Kidney epithelial cell (primary cell): ENCODE results near the gene TMEM88. TPM values are rescaled to one million over a fixed set of nuclear protein-coding genes. Genes with fewer than 3 reads are reported as not detected.
A peak's percentile ranks its signal among the peaks of the same experiment; 100 is the strongest.

Source experiments
- DNase-seq: peaks from one replicate; pipeline ENCODE4 v3.0.0-alpha.2; 2010; ENCODE audit warnings: low read depth
- H3K27me3 ChIP-seq: 2 replicates; pipeline ENCODE4 v1.6.0; 2011; ENCODE audit warnings: low read length; ENCODE audit not compliant: control insufficient read depth, insufficient read depth
- H3K36me3 ChIP-seq: 2 replicates; pipeline ENCODE4 v1.5.1; 2011; ENCODE audit warnings: low read length; ENCODE audit not compliant: control insufficient read depth, insufficient read depth
- H3K4me3 ChIP-seq: 2 replicates; pipeline ENCODE4 v1.5.1; 2011; ENCODE audit warnings: low read depth, mild to moderate bottlenecking, control low read depth, low read length
- total RNA-seq: library from RNA; depleted of rRNA; stranded (reverse); fragments of >200 nt; gene quantifications from 2 replicates; pipeline ENCODE4 v1.2.3, GENCODE V29; 2015
- TF ChIP-seq, protein P1 (sequence below): IDR thresholded peaks from 2 replicates; pipeline ENCODE4 v1.5.1; 2011; ENCODE audit warnings: mild to moderate bottlenecking, moderate library complexity, low read length, control low read depth, inconsistent platforms; ENCODE audit not compliant: insufficient read depth, poor library complexity, severe bottlenecking

The TMEM88 gene
- total RNA-seq, 1 donor from 2014 or later, result 4.3 TPM

- TF ChIP-seq, protein P1, sequence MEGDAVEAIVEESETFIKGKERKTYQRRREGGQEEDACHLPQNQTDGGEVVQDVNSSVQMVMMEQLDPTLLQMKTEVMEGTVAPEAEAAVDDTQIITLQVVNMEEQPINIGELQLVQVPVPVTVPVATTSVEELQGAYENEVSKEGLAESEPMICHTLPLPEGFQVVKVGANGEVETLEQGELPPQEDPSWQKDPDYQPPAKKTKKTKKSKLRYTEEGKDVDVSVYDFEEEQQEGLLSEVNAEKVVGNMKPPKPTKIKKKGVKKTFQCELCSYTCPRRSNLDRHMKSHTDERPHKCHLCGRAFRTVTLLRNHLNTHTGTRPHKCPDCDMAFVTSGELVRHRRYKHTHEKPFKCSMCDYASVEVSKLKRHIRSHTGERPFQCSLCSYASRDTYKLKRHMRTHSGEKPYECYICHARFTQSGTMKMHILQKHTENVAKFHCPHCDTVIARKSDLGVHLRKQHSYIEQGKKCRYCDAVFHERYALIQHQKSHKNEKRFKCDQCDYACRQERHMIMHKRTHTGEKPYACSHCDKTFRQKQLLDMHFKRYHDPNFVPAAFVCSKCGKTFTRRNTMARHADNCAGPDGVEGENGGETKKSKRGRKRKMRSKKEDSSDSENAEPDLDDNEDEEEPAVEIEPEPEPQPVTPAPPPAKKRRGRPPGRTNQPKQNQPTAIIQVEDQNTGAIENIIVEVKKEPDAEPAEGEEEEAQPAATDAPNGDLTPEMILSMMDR, result no peak
- Histone ChIP-seq H3K4me3 (no peak overlapping the region), H3K36me3 (peaks cover 8% of the 10 kb centered on the region), H3K27me3 (no peaks in the 10 kb centered on the region)
- DNase-seq, result no peak
Observed at GRCh38 chr17:7848739-7849129, 6.1 kb upstream of the TMEM88 start.

DNA sequence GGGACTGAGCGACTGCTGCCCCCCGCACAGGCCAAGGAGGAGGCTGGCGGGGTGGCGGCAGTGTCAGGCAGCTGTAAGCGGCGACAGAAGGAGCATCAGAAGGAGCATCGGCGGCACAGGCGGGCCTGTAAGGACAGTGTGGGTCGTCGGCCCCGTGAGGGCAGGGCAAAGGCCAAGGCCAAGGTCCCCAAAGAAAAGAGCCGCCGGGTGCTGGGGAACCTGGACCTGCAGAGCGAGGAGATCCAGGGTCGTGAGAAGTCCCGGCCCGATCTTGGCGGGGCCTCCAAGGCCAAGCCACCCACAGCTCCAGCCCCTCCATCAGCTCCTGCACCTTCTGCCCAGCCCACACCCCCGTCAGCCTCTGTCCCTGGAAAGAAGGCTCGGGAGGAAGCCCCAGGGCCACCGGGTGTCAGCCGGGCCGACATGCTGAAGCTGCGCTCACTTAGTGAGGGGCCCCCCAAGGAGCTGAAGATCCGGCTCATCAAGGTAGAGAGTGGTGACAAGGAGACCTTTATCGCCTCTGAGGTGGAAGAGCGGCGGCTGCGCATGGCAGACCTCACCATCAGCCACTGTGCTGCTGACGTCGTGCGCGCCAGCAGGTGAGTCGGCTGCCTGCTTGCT lies 5.6 kb upstream of the TMEM88 start:
- Histone ChIP-seq H3K36me3 (peaks cover 8% of the 10 kb centered on the region), H3K4me3 (no peak overlapping the region), H3K27me3 (no peaks in the 10 kb centered on the region)
- DNase-seq, result no peak
- TF ChIP-seq, protein P1, result no peak

DNA sequence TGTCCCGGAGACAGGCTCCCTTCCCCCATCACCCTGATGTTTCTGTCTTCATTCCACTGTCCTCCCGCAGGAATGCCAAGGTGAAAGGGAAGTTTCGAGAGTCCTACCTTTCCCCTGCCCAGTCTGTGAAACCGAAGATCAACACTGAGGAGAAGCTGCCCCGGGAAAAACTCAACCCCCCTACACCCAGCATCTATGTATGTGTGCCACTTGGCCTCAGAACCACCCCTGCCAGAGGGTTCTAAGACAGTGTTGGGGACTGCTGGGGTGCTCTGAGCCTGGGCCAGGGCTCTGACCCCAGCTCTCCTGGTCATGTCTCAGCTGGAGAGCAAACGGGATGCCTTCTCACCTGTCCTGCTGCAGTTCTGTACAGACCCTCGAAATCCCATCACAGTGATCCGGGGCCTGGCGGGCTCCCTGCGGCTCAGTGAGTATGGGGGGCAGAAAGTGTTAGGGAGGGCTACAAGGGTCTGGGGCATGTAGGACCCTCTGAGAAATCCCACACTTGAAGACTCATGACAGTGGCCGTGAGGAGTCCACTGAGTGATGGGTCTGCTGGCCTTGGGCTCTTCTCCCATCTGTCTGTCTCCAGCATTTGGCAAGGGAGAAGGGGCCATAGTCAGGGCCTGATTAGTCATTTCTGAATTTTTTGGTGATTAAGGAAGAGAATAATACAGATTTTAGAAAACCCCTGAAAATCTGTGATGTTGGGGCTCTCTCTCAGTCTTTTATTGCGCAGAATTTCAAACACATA lies 4.9 kb upstream of the TMEM88 start:
- H3K4me3 ChIP-seq, result no peak overlapping the region
- TF ChIP-seq, protein P1, result no peak
- H3K27me3 ChIP-seq, result no peaks in the 10 kb centered on the region
- DNase-seq, result no peak
- peaks cover 8% of the 10 kb centered on the region for H3K36me3 ChIP-seq

DNA sequence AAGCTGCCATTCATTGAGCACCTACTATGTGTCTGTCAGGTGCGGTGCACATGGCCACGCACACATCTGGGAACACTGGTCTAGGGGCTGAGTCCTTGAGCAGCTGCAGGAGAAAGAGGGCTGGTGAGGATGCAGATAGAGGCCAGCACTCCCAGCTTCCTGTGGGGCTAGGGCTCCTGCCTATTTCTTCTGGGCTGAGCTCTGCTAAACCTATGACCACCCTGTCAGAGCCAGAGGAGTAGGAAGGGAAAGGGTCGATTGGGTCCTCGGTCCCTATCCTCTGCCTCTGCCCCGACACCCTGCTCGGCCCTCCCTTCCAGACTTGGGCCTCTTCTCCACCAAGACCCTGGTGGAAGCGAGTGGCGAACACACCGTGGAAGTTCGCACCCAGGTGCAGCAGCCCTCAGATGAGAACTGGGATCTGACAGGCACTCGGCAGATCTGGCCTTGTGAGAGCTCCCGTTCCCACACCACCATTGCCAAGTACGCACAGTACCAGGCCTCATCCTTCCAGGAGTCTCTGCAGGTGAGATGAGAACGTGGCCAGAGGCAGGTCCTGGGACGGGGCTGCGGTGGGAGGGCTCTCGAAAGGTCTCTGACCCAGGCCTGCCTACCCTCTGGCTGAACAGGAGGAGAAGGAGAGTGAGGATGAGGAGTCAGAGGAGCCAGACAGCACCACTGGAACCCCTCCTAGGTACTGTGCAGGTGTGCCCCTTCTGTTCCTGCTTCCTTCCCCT lies 4.0 kb upstream of the TMEM88 start:
- no peaks in the 10 kb centered on the region for H3K27me3 ChIP-seq
- DNase-seq, result no peak
- no peak overlapping the region for H3K4me3 ChIP-seq
- H3K36me3 ChIP-seq, result peaks cover 8% of the 10 kb centered on the region
- TF ChIP-seq, protein P1, result no peak

DNA sequence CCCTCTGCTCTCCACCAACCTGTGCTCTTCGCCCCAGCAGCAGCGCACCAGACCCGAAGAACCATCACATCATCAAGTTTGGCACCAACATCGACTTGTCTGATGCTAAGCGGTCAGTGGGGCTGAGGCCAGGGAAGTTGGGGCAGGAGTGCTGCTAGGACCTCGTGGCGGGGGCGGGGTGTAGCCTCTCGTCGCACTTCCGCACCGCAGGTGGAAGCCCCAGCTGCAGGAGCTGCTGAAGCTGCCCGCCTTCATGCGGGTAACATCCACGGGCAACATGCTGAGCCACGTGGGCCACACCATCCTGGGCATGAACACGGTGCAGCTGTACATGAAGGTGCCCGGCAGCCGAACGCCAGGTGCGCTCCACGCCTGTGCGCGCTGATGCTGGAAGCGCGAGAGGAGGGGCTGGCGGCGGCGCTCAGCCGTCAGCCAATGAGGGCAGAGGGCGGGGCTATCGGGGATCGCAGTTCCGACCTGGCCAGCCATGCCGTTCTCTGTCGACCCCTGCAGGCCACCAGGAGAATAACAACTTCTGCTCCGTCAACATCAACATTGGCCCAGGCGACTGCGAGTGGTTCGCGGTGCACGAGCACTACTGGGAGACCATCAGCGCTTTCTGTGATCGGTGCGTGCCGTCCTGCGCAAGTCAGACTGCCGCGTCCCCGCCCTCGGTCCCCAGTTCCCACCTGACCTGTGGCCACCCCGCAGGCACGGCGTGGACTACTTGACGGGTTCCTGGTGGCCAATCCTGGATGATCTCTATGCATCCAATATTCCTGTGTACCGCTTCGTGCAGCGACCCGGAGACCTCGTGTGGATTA lies 3.2 kb upstream of the TMEM88 start:
- no peak overlapping the region for H3K4me3 ChIP-seq
- no peak for DNase-seq
- peaks cover 8% of the 10 kb centered on the region for H3K36me3 ChIP-seq
- no peaks in the 10 kb centered on the region for H3K27me3 ChIP-seq
- TF ChIP-seq, protein P1, result peak; percentile 91
